ENCODE measurements around the gene BANF2.

DNA sequence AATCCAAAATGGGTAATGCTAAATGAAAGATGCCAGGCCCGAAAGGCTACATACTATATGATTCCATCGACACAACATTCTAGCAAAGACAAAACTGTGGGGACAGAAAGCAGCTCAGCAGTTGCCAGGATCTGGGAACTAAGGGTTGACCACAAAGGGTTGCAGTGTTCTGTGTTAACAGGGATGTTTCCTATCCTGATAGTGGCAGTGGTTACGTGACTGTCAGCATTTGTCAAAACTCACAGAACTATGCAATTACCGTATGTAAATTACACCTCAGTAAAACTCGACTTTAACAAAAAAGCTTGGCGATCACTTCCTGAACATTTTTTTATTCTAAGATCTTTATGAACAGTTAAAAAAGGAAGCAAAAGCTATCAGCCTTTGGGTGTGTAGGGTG, 83.9 kb downstream of the BANF2 start:
- TF ChIP-seq, protein P1, sequence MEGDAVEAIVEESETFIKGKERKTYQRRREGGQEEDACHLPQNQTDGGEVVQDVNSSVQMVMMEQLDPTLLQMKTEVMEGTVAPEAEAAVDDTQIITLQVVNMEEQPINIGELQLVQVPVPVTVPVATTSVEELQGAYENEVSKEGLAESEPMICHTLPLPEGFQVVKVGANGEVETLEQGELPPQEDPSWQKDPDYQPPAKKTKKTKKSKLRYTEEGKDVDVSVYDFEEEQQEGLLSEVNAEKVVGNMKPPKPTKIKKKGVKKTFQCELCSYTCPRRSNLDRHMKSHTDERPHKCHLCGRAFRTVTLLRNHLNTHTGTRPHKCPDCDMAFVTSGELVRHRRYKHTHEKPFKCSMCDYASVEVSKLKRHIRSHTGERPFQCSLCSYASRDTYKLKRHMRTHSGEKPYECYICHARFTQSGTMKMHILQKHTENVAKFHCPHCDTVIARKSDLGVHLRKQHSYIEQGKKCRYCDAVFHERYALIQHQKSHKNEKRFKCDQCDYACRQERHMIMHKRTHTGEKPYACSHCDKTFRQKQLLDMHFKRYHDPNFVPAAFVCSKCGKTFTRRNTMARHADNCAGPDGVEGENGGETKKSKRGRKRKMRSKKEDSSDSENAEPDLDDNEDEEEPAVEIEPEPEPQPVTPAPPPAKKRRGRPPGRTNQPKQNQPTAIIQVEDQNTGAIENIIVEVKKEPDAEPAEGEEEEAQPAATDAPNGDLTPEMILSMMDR (conservative IDR thresholded peaks at IDR 0.05; ENCODE audit: low read depth in 2 of 2), result no peak
- TF ChIP-seq POLR2AphosphoS5 (IDR thresholded peaks at IDR 0.05; ENCODE audit: low read depth) (no peak), EZH2 (IDR thresholded peaks at IDR 0.05; ENCODE audit: low read depth, unreplicated experiment) (no peak), CREB1 (CRISPR knock-in tag; IDR thresholded peaks at IDR 0.05; ENCODE audit: low read depth) (no peak), ZNF331 (CRISPR knock-in tag; IDR thresholded peaks at IDR 0.05; ENCODE audit: low read depth) (no peak), JUNB (IDR thresholded peaks at IDR 0.05; ENCODE audit: unreplicated experiment) (no peak), EZH2phosphoT487 (IDR thresholded peaks at IDR 0.05; ENCODE audit: unreplicated experiment) (no peak), ZNF114 (CRISPR knock-in tag; IDR thresholded peaks at IDR 0.05) (no peak), STAT1 (IDR thresholded peaks at IDR 0.05; ENCODE audit: unreplicated experiment) (no peak), NANOG (IDR thresholded peaks at IDR 0.05; ENCODE audit: borderline replicate concordance) (no peak)
- TF ChIP-seq, protein P2, sequence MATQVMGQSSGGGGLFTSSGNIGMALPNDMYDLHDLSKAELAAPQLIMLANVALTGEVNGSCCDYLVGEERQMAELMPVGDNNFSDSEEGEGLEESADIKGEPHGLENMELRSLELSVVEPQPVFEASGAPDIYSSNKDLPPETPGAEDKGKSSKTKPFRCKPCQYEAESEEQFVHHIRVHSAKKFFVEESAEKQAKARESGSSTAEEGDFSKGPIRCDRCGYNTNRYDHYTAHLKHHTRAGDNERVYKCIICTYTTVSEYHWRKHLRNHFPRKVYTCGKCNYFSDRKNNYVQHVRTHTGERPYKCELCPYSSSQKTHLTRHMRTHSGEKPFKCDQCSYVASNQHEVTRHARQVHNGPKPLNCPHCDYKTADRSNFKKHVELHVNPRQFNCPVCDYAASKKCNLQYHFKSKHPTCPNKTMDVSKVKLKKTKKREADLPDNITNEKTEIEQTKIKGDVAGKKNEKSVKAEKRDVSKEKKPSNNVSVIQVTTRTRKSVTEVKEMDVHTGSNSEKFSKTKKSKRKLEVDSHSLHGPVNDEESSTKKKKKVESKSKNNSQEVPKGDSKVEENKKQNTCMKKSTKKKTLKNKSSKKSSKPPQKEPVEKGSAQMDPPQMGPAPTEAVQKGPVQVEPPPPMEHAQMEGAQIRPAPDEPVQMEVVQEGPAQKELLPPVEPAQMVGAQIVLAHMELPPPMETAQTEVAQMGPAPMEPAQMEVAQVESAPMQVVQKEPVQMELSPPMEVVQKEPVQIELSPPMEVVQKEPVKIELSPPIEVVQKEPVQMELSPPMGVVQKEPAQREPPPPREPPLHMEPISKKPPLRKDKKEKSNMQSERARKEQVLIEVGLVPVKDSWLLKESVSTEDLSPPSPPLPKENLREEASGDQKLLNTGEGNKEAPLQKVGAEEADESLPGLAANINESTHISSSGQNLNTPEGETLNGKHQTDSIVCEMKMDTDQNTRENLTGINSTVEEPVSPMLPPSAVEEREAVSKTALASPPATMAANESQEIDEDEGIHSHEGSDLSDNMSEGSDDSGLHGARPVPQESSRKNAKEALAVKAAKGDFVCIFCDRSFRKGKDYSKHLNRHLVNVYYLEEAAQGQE (IDR thresholded peaks at IDR 0.05; ENCODE audit: unreplicated experiment), result no peak
- TF ChIP-seq, protein P3, sequence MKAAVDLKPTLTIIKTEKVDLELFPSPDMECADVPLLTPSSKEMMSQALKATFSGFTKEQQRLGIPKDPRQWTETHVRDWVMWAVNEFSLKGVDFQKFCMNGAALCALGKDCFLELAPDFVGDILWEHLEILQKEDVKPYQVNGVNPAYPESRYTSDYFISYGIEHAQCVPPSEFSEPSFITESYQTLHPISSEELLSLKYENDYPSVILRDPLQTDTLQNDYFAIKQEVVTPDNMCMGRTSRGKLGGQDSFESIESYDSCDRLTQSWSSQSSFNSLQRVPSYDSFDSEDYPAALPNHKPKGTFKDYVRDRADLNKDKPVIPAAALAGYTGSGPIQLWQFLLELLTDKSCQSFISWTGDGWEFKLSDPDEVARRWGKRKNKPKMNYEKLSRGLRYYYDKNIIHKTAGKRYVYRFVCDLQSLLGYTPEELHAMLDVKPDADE (IDR thresholded peaks at IDR 0.05), result no peak
